Nephron (organoid): Measurements from ENCODE around the gene UGT3A1.
"Not testable (repeated sequence)": the region's sequence is repeated elsewhere in the genome, so short reads cannot be mapped to it uniquely, and the experiment has no call there.

ENCODE experiments used
- H3K27ac Mint-ChIP-seq, 3 experiments: 2 replicates each; pipeline ENCODE4 v1.8.0; 2020; ENCODE audit warnings: mixed read lengths in 3 of 3, mild to moderate bottlenecking in 2 of 3, moderate library complexity in 1 of 3
- H3K27me3 Mint-ChIP-seq: 2 replicates; pipeline ENCODE4 v1.8.0; 2021; ENCODE audit warnings: low read depth, mild to moderate bottlenecking, moderate library complexity, mixed read lengths
- H3K36me3 Mint-ChIP-seq: 2 replicates; pipeline ENCODE4 v1.8.0; 2020; ENCODE audit warnings: low read depth, mixed read lengths
- H3K4me1 Mint-ChIP-seq: 2 replicates; pipeline ENCODE4 v1.8.0; 2020; ENCODE audit warnings: mixed read lengths
- H3K4me3 Mint-ChIP-seq, 3 experiments: 2 replicates each; pipeline ENCODE4 v1.8.0; 2020; ENCODE audit warnings: mild to moderate bottlenecking in 3 of 3, mixed read lengths in 3 of 3, moderate library complexity in 2 of 3
- H3K9me3 Mint-ChIP-seq: 2 replicates; pipeline ENCODE4 v1.8.0; 2020; ENCODE audit warnings: mixed read lengths
- TF ChIP-seq, protein P1 (sequence below), 3 experiments: fragments of 200-600 bp; sonication (generic); IDR thresholded peaks; one replicate each; pipeline ENCODE4 v1.5.0; 2021; ENCODE audit warnings: antibody characterized with exemption in 3 of 3; ENCODE audit not compliant: unreplicated experiment in 3 of 3

UGT3A1 gene

DNA sequence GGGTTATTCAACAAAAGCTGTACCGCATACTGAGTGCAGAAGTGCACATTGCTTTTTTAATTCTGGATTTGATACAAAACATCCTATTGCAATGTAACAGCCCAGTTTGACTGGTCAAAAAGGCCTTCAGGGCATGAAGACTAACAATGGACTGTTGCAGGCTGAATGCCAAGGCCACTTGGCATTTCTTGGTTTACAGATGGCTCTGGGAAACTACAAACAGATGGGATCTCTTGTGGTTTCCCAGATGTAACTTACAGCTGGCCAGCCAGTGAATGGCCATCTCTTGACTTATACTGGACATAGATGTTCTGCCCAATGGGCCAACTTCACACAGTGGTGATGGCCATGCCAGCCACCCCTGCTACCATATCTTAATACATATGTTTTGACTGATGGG, 38.7 kb upstream of the UGT3A1 start:
- Mint-ChIP-seq H3K4me3 (no peak overlapping the region), H3K27me3 (no peaks in the 10 kb centered on the region), H3K27ac (no peak overlapping the region), H3K9me3 (peaks cover 8% of the 10 kb centered on the region), H3K4me1 (no peaks in the 10 kb centered on the region), H3K36me3 (no peaks in the 10 kb centered on the region)
- TF ChIP-seq, protein P1, sequence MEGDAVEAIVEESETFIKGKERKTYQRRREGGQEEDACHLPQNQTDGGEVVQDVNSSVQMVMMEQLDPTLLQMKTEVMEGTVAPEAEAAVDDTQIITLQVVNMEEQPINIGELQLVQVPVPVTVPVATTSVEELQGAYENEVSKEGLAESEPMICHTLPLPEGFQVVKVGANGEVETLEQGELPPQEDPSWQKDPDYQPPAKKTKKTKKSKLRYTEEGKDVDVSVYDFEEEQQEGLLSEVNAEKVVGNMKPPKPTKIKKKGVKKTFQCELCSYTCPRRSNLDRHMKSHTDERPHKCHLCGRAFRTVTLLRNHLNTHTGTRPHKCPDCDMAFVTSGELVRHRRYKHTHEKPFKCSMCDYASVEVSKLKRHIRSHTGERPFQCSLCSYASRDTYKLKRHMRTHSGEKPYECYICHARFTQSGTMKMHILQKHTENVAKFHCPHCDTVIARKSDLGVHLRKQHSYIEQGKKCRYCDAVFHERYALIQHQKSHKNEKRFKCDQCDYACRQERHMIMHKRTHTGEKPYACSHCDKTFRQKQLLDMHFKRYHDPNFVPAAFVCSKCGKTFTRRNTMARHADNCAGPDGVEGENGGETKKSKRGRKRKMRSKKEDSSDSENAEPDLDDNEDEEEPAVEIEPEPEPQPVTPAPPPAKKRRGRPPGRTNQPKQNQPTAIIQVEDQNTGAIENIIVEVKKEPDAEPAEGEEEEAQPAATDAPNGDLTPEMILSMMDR (IDR thresholded peaks at IDR 0.05; ENCODE audit: unreplicated experiment in 3 of 3) = no peak

DNA sequence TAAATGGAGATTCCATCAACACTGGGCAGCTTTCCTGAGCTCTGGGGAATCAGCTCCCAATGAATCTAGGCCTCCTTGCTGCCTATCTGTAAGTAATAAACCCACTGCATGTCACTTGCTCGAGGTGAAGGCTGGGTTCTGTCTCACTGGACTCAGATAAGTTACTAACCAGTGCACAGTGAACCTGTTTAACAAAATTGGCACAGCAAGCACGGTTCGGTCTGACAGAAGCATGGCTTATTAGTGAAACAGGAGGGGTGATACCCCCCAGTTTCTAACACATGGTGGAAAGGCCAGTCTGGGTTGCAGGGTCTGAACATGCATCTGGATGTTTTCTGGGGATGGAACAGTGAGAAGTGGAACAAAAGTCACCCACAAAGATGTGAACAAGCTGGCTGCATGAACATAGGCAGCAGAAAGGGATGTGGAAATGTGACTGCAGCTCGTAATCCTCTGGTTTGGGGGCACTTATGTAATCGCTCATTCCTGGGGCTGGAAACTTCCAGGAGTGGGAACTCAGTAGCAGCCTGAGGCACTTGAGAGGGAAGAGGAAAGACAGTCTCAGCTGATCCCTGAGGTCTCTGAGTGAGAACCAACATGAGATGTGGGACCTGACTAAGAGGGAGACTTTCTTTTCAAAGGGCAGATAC, 37.8 kb upstream of the UGT3A1 start:
- Mint-ChIP-seq H3K27ac (no peak overlapping the region), H3K36me3 (no peaks in the 10 kb centered on the region), H3K4me1 (no peaks in the 10 kb centered on the region), H3K27me3 (no peaks in the 10 kb centered on the region), H3K4me3 (no peak overlapping the region), H3K9me3 (peaks cover 15% of the 10 kb centered on the region)
- TF ChIP-seq, protein P1 (IDR thresholded peaks at IDR 0.05; ENCODE audit: unreplicated experiment in 3 of 3) = no peak

DNA sequence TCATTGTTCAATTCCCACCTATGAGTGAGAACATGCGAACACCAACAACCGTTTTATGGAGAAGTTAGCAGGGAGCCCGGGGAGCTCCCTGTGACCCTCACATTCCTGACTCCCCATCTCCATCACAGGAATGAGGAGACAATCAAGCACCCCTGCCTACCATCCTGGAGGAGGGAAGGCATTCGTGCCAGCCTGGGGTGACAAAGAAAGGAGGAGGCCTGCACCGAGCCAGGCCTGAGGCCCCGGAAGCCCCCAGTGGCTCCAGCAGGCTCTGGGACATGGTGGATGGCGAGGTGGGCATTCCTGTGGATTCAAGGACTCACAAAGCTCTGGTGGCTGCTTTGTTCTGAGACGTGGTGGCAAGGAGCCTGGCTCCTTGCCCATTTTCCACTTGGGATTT, 36.5 kb upstream of the UGT3A1 start:
- TF ChIP-seq, protein P1 (IDR thresholded peaks at IDR 0.05; ENCODE audit: unreplicated experiment in 3 of 3) = no peak
- no peaks in the 10 kb centered on the region for H3K36me3 Mint-ChIP-seq
- no peaks in the 10 kb centered on the region for H3K27me3 Mint-ChIP-seq
- H3K4me1 Mint-ChIP-seq = no peaks in the 10 kb centered on the region
- H3K27ac Mint-ChIP-seq = no peak overlapping the region
- peaks cover 20% of the 10 kb centered on the region for H3K9me3 Mint-ChIP-seq
- H3K4me3 Mint-ChIP-seq = no peak overlapping the region

DNA sequence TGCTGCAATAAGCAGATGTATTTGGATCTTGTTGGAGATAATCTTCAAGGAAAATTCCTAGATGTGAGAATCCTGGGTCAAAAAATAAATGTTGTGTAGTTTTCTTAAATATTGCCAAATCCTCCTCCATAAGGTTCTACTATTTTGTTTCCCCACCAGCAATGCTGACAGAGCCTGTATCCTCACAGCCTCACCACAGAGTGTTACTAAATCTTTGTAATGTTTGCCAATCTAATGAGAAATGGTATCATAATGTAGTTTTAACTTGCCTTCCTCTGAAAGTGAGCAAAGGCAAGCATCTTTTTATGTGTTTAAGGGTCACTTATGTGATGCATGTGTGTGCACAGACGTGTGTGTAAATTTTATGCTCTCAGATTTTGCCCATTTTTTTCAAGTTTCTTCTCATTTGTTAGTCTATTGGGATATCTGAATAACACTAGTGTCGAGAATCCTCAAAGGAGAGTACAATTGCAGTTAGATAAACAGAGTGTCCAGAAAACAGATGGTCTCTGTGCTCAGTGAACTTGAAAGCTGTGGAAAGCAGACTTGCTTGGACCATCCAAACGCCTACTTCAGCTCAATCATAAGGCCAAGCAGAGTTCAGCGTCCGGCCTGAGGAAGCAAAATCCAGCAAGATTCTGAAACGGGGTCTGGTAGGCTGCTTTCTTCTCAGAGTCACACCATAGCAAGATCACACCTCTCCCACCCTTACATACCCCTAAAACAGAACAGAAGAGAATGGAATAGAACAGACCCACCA, 35.7 kb upstream of the UGT3A1 start:
- H3K27ac Mint-ChIP-seq = no peak overlapping the region
- no peaks in the 10 kb centered on the region for H3K4me1 Mint-ChIP-seq
- no peak overlapping the region for H3K4me3 Mint-ChIP-seq
- H3K36me3 Mint-ChIP-seq = no peaks in the 10 kb centered on the region
- peaks cover 26% of the 10 kb centered on the region for H3K9me3 Mint-ChIP-seq
- TF ChIP-seq, protein P1 (IDR thresholded peaks at IDR 0.05; ENCODE audit: unreplicated experiment in 3 of 3) = no peak
- no peaks in the 10 kb centered on the region for H3K27me3 Mint-ChIP-seq

DNA sequence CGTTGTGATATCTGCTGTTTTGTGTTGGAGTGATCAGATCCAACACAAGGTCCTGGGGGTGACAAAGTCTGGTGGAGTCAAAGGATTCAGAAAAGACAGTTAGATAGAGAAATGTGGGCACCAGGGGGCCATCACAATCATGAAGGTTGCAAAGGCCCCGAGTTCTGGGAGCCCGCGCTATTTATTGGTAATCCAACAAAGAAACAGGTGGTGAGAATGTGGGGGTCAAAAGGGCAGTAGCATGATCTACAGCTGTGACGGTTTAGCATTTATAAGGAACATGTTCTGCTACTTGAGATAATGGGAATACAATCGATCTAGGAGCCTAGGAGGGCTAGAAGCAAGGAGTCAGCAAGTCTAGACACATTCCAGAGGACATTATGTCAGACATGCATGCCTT, 31.1 kb upstream of the UGT3A1 start:
- not testable (repeated sequence) for H3K4me1 Mint-ChIP-seq, H3K36me3 Mint-ChIP-seq, H3K27me3 Mint-ChIP-seq, H3K27ac Mint-ChIP-seq, H3K4me3 Mint-ChIP-seq
- peaks cover 34% of the 10 kb centered on the region for H3K9me3 Mint-ChIP-seq

DNA sequence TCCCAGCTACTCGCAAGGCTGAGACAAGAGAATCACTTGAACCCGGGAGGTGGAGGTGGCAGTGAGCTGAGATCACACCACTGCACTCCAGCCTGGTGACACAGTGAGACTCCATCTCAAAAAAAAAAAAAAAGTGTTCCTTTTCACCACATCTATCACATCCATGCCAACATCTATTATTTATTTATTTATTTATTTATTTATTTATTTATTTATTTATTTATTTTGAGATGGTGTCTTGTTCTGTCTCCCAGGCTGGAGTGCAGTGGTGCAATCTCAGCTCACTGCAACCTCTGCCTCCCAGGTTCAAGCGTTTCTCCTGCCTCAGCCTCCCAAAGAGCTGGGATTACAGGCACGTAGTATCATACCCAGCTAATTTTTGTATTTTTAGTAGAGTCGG, 28.4 kb upstream of the UGT3A1 start:
- H3K9me3 Mint-ChIP-seq = peaks cover 37% of the 10 kb centered on the region
- H3K36me3 Mint-ChIP-seq, H3K27me3 Mint-ChIP-seq, H3K27ac Mint-ChIP-seq, H3K4me1 Mint-ChIP-seq, H3K4me3 Mint-ChIP-seq: not testable (repeated sequence)

DNA sequence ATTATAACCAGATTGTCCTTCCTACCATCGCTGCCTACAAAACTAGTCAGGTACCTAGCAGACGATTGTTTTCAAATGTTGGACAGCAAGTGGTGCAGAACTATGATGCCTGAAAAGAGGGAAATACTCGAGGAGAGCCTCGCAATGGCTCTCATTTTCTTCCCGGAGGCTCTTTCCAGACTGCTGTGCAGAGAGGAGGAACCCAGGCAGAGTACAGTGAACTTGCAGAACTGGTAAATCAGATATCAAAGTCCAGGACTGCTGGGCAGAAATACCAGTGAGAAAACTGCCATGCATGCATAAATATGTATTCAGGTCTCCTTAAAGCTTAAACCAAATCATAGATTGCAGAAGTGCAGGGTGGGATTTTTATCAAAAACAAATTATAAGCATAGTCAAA, 26.4 kb upstream of the UGT3A1 start:
- Mint-ChIP-seq H3K27ac (no peak overlapping the region), H3K4me1 (no peaks in the 10 kb centered on the region), H3K9me3 (peaks cover 38% of the 10 kb centered on the region), H3K27me3 (no peaks in the 10 kb centered on the region), H3K36me3 (no peaks in the 10 kb centered on the region), H3K4me3 (no peak overlapping the region)
- TF ChIP-seq, protein P1 (IDR thresholded peaks at IDR 0.05; ENCODE audit: unreplicated experiment in 3 of 3) = no peak
